NCI-H1694 treated with DMSO at 0.1 percent for 48 hours (cell line): ENCODE data around the gene TRAPPC14.

ENCODE experiments used
- DNase-seq: peaks from one replicate; lab custom pipeline; 2025; lab: John Stamatoyannopoulos, UW

TRAPPC14 gene

DNA sequence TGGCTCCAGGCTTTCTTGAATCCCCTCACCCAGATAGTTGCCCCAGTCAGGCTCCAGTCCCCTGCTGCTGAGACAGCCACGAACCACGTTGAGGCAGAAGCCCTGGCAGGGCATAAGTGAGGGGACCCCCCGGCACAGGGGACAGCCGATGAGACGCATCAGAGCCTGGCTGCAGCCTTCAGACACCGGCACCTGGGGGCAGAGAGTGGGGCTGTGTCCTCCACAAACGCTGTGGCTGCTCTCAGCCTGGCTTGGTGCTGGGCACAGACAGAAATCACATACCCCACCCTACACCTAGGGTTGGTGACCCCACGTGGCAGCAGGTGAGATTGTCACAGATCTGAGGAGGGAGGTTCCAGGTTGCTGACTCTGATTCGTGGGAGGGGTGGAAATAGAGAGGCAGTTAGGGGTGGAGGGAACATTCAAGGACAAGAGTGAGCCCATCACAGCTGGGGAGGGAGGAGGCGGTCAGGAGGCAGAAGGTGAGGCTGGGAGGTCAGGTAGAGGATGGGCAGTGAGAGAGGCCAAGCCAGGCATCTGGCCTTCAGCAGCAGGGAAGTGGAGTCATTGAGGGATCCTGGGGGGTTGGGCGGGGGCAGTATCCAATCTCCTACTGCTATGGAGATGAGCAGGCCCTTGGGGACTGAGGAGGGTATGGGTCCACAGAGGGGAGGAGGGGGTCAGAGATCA, 15.4 kb upstream of the TRAPPC14 start:
- DNase-seq = no peak

DNA sequence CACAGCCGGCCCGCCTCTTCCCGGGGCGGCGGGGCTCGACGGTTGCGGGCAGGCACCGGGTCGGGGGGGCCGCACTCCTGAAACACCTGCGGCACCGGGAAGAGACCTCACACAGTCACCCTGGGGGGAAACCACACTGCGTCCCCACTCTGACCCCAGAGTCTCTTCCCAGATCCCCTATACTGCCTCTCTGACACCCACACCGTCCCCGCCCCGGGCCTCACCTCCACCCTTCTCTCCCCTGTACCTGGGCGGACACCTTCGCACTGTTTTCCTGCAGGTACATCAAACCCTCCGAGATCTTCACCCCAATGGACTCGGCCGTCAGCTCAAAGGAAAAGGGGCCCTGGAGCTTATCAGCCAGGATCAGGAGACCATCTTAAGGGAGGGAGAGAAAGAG, 13.3 kb upstream of the TRAPPC14 start:
- no peak for DNase-seq

DNA sequence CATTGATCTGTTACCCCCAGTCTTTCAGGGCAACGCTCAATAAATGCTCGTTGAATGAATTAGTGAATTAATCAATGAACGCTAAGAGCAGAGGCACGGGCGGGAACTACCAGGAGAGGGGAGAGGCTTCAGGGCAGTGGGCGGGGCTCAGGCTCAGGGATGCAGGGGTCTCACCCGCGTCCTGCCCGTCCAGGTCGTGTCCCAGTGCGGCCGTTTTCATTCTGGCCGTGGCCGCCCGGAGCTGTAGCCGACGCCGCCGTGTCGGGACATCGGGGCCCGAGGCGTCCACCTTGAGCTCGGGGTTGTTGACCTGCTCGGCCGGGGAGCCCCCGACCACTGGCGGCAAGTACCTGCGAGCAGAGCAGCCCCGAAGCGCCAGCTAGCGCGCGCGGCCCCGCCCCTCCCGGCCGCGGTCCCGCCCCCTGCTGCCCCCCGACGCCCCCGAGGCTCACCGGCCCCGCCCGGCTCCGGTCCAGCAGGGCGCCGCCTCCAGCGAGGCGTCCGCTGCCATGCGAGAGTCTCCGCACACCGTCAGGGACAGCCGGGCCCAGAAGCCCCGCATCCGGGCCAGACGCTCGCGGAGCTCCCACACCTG, 12.7 kb upstream of the TRAPPC14 start:
- no peak for DNase-seq

DNA sequence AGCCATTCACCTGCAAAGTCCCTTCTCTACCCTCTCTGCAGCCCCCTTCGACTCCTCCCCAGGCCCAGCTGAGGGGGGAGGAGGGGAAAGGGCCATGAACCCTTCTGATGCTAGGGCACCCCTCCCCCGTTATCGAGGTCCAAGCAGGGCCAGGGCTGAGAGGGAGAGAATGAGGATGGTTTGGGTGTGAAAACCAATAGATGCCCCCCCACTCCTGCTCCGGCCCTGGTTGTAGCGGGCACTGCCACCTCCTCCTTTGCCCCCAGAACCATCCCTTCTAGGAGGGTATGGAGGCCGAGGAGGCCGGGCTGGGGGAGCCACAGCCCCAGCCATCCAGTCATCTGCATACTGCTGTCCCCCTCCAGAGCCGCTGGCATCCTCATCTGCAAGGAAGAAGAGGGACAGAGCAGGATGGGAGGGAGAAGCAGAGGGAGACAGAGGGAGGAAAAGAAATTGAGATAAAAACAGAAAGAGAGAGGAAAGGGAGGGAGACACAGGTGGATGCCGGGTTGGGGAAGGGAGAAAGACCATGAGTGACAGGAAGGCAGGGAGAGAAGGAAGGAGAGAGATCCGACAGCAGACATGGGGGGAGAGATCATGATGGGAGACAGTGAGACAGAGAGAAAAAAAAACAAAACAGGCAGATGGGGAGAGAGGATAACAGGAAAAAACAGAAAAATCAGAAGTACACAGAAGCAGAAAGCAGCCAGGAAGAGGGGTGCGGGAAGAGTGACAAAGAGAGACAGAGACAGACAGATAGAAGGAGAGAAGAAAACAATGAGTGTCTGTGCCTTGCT, 11.8 kb upstream of the TRAPPC14 start:
- DNase-seq = no peak

DNA sequence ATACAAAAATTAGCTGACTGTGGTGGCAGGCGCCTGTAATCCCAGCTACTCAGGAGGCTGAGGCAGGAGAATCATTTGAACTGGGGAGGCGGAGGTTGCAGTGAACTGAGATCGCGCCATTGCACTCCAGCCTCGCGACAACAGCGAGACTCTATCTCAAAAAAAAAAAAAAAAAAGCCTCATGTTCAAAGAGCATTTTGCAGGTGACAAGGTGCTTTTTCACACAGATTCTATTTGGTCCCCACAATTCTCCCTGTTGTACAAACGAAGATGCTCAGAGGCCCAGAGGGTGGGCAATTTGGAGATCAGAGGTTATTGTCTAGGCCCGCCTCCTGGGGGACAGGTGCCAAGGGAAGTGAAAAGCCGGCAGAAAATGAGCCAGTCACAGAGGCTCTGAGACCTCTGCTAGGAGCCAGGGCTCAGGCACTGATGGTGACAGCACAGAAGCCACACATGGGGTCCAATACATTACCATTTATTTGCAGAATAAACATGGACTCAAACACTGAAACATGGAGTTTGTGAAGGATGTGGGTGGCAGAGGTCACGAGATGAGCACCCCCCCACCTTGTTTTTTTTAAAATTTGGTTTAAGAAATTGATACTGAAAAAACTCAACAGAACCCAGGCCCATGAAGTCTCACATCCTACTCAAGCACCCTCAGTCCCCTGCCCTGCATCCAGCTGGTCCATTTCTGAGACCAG, 10.8 kb upstream of the TRAPPC14 start:
- DNase-seq = no peak

DNA sequence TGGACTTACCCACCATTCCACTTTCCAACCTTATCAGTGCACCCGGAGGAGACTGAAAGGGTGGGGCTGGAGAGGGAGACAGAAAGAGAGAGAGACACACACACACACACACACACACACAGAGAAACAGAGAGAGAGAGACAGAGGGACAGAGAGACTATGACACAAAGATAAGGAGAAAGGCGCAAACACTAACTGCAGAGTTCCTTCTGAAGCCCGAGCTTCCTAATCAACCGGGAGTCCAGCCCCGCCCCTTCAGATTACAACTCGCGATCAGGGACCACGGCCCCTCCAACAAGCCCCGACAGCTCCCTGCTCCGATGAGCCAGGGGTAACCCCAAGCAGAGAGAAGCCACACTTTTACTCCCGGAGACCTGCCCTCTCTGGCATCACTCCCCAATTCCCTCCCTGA, 9.4 kb upstream of the TRAPPC14 start:
- no peak for DNase-seq

DNA sequence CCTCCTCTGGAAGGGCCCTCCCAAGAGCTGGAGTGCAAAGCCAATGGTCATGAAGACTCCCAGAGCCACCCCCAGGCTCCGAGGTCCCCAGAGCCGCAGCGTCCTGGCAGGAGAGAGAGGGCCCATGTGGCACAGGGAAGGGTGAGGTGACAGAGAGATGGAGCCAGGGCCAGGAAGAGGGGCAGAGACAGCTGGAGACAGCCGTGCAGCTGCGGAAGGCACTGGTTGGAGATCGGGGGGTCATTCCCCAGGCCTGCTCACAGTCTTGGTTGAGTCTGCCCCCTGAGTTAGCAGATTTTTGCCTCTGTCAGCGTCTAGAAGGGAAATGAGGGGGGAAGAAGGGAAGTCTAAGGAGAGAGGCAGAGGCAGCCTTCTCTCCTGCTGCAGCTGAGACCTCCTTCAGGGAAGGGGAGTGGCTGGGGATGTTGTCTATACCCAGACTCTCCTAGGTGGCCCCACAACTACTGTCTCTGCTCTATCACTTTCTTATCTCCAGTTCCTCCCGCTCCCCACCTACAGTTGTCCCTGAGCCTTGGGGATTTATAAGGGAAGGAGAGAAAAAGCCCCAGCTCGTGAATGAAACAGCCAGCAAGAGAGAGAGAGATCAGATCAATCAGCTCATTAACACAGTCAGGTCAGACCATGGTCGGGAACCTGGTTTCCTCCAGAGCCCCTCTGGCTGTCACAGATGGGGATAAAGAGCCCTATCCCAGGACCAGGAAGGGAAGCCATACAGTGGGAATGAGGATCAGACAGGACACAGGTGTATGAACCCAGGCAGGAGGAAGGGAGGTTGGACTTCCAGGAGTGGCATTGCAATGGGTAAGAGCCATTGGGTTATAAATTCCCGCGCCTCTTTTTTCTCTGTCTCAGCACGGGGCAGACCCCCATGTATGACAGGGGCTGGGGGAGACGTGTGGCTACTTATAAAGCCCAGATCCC, 8.7 kb upstream of the TRAPPC14 start:
- DNase-seq = no peak

DNA sequence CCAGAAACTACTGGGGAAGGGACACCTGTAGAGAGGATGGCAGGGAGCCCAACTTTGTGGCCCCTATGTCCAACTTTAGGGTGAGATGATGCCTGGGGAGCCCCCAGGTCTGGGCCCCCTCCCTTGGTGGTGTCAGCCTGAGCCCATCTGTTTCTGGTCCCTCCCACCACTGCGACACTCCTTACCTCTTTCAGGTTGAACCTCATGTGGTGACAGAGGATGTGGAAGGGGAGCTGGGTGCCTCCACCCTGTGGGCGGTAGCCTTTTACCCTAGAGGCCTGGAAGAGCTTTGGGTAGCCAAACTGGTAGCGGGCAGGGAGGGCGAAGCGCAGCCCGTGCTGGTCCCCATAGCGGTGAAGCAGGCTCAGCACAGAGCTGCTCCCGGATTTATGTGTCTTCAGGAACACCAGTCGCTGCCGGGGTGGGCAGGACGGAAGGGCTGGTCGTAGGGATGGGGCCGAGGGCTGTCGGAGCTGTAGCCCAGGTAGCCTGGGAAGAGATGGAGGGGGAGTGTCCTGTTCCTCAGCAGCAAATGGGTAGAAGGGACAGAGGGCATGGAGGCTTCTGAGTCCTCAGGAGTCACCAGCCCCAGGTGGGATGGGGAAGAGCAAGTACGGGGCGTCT, 7.9 kb upstream of the TRAPPC14 start:
- DNase-seq = no peak

DNA sequence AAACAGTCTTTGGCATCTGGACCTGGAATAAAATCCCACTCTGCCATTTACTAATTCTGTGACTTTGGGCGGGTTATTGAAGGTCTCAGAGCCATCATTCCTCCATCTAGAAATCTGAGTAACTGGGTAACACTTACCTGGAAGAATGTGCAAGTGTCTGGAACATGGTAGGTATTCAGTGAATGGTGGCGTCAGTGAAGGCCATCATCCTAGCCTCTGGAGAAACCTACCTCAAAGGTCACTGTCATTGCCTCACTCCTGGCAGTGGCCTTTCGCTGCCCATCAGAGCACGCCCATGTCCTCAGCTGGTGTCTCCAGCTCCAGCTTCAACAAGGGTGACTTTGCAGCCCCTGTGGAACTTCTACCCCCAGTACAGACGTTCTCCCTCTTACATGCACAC, 5.3 kb upstream of the TRAPPC14 start:
- DNase-seq = no peak

DNA sequence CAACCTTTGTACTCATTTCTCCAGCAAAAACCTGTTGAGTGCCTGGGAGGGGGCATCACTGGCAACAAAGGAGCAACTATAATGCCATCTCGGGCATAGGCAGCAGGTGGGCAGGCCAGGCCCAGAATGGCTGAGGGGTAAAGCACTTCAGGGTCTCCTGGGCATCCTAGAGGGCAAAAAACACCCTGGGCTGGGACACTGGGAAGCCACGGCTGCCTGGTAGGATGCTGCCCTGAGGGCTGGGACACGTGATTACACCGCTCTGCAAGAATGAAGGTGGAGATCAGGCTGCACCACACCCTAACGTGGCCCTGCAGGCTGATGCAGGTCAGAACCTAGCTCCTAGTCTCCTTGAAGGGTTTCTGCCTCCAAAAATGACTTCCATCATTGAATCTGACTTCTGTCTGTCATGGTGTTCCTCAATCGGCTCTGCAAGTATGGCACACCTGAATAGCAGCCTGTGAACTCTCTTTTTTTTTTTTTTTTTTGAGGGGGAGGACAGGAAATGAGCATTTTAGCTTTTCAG, 4.5 kb upstream of the TRAPPC14 start:
- no peak for DNase-seq

DNA sequence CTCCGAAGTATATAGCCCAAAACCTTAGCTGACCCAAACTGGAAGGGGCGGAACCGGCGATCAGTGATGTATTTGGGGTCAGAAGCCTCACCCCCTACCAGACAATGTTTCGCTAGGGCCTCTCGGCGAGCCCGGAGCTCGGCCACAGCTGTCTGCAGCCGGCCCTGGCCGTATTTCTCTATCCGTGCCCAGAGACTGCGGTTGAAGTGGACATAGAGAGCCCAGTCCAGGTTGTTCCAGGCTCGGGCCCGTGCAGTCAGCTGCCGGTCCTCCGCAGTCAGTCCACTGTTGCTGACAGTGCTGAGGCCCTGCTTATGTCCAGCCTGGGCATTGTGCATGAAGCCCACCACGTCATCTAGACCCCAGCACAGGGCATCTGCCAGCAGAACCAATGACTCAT, 1.5 kb upstream of the TRAPPC14 start:
- no peak for DNase-seq

DNA sequence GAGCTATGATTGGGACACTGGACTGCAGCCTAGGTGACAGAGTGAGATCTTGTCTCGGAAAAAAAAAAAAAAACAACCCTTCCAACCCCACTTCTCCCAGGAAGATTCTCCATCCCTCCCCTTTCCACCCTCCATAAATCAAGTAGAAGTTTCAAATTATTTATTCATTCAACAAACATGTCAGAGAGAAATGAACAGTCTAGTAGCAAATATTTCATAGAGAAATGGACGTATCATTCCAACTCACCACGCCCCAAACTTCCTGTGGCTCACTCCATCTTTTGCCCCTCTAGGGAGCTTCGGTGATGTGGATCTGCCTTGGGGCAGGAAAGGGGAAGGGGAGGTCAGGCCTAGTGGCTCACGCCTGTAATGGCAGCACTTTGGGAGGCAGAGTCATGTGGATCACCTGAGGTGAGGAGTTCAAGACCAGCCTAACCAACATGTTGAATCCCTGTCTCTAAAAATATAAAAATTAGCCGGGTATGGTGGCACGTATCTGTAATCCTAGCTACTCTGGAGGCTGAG, 638 bp upstream of the TRAPPC14 start:
- no peak for DNase-seq

DNA sequence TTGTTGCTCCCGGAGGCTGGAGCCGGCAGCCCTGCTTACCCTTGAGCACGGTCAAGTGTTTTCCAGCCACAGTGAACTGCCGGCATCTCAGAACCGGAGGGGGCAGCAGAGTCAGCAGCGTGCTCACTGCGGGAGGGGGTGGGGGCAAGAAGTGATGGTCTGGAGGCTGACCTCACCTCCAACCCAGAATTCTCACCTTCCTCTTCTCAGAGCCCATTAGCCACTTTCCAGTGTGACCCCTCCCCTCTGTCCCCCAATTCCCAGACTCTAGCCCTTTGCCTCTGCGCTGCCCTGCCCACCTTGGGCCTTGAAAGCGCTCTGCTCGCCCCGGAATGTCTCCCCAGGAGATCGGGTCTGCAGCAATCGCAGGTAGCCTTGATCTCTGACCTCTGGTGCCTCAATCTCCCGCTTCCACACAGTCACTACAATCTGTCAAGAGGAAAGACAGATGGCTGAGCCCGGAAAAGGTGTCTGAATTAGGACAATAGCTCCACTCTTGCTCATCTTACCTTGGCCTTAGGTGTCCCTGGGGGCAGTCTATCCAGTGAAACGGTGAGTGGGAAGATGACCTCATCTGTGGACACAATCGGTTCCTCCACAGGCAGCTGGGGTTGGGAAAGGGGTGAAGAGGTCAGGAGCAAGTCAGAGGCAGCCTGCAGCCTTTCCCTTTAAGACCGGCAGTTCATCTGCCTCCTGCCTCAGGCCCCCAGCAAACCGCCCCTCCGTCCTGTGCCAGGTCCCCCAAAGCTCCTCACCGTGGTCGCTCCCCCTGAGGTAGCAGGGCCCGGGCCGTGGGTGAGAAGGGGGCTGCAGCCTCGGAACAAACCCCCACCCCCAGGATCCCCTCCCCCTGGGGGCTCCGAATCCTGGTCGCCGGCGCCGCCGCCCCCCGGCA, 942 bp downstream of the TRAPPC14 start:
- DNase-seq = no peak

DNA sequence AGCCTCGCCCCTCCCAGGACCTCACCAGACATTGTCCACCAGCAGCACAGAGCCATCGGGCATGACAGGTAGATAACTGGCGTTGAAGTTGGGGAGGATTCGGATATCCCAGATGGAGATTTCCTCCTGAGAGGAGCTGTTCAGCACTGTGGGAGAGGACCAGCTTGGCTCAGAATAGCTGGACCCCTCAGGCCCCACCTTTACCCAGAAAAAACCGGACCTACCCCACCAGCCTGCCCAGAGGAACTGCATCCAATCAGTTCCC, 1.5 kb downstream of the TRAPPC14 start:
- DNase-seq = no peak

DNA sequence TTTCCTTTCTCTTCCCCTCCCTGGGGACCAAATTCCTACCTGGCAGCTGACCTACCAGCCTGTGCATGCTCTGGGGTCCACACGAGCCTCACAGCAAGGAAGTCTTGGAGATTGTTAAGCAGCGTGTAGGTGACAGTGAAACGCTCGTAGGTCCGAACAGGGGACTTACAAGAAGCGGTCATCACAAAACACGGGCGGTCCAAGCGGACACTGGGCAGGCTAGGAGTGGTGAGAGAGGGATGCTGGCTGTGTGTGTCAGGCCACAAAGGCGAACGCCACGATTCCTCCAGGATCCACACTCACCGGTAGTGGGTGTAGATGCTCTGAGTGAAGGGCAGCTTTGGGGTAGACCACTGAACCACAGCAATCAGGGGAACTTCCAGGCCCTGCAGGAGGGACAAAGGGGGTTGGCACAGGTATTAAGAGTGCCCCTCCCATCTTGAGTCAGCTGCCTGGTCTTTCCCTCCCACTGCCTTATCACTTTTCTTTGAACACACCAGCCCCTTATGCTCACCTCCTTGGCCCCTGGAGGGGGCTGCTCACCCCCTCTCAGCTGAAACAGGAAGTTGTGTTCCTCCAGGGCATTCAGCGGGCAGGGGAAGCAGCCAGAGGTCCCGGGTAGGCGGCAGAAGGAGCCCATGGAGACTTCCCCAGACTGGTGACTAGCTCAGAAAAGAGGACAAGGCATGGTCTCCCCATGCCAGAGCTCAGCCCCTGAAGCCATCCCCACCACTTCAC, 2.0 kb downstream of the TRAPPC14 start:
- no peak for DNase-seq

DNA sequence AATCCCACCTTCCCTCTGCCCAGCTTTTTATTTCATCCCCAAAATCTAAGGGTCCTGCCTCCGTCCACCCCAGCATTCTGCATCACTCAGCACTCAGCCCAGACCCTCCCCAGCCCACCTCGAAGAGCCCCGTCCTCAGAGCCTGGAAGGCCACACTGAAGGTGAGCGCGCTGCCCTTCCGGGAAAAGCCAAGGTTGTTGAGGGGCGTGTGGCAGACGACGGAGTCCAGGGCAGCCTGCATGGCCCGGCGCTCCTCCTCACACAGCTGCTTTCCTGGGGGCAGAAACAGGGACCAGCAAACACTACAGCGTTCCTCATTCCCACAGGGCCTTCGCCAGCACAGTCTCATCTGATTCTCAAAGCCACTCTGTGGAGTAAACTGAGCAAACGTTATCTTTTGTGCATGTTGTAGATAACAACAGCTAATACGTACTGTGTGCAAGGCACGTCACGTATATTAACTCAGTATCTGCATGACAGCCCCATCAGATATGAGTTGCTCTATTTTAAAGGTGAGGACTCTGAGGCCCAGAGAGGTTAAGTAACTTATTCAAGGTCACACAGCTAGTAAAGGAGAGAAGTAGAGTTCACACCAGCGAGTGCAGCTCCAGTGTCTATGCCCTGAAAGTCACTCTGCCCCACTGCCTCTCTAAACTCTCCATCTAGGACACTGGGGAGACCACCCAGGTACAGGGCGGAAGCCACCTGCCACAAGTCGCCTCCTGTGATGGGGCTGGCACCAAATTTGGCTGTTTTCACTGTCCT, 2.8 kb downstream of the TRAPPC14 start:
- DNase-seq = no peak

DNA sequence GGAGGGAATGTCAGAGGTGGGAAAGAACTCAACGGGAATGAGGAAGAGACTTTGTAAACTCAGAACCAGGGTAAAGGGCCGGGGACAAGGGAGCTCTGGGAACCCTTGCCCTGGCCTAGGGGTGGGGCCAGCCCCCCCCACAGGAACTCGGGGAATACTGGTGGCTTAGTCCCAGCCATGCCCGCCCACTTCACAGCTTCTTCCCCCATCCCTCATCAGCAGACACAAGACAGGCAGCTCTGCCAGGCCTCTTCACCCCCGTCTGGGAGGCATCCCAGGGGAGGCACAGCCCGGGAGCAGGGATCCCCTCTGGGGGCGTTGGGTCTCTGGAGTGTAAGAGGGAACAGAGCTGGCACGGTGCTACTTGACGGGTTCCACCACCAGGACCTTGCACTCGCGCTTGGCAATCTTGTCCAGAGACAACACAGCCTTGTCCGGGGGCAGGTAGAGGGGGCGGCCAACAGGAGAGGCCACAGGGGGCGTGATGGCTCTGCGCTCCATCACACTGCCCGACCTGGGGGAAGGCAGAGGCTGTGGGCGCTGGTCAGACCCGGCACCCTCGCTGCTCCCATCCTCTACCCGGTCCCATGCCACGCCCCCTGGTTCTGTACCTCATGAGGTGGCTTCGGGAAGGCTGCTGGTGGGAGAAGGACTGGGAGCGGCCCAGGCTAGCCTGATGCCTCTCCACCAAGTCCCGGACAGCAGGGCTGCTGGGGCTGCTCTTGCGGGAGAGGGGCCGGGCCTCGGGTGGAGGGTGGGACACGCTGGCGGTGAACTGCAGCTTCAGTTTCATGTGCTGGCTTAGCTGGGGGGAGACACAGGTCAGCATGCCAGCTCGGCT, 3.7 kb downstream of the TRAPPC14 start:
- DNase-seq = no peak
